PC-9 (cell line): Measurements from ENCODE around the gene CD99. TPM values are rescaled to one million over a fixed set of nuclear protein-coding genes. Genes with fewer than 3 reads are reported as not detected.

Experiments used
- BruUV-seq: library from RNA; stranded (reverse); fragments of 400-500 nt; replicated peaks from 2 replicates; lab custom pipeline; 2021; lab: Mats Ljungman, UMichigan
- CTCF ChIA-PET: fragments of 300-600 bp; sonication (Branson Sonifier 250); formaldehyde crosslinking; loops from one replicate; lab custom pipeline; 2022; ENCODE audit warnings: antibody characterized with exemption; lab: Charles Lee
- POLR2A ChIA-PET: fragments of 300-600 bp; sonication (Branson Sonifier 250); formaldehyde crosslinking; loops from one replicate; lab custom pipeline; 2022; ENCODE audit warnings: antibody characterized with exemption; ENCODE audit not compliant: unreplicated experiment; lab: Charles Lee
- DNase-seq, 2 experiments: peaks; one replicate each; pipeline versions ENCODE4 v3.0.0 to v3.0.0-alpha.2; 2015 to 2022; ENCODE audit warnings: mixed read lengths in 1 of 2
- H2AFZ ChIP-seq: fragments of 200-600 bp; sonication (generic); 2 replicates; pipeline ENCODE4 v1.8.1; 2017; ENCODE audit warnings: antibody characterized with exemption
- H3F3A ChIP-seq: fragments of 200-600 bp; sonication (generic); 2 replicates; pipeline ENCODE4 v1.8.1; 2017; ENCODE audit warnings: antibody characterized with exemption, mild to moderate bottlenecking, low read depth; ENCODE audit not compliant: insufficient read depth
- H3K27ac ChIP-seq: fragments of 200-600 bp; sonication (generic); 2 replicates; pipeline ENCODE4 v1.6.1; 2016; ENCODE audit warnings: mixed run types
- H3K27me3 ChIP-seq: fragments of 200-600 bp; sonication (generic); 2 replicates; pipeline ENCODE4 v1.6.1; 2016; ENCODE audit warnings: low read depth, mixed run types; ENCODE audit not compliant: insufficient read depth
- H3K36me3 ChIP-seq: fragments of 200-600 bp; sonication (generic); 2 replicates; pipeline ENCODE4 v1.6.1; 2016; ENCODE audit warnings: low read depth, mixed run types
- H3K4me1 ChIP-seq: fragments of 200-600 bp; sonication (generic); replicated peaks from 2 replicates; pipeline ENCODE4 v1.6.1; 2016; ENCODE audit warnings: mixed run types; ENCODE audit not compliant: insufficient read depth
- H3K4me2 ChIP-seq: fragments of 200-600 bp; sonication (generic); 2 replicates; pipeline ENCODE4 v1.6.1; 2017; ENCODE audit warnings: mixed run types
- H3K4me3 ChIP-seq: fragments of 200-600 bp; sonication (generic); 2 replicates; pipeline ENCODE4 v1.6.1; 2016; ENCODE audit warnings: mixed run types
- H3K79me2 ChIP-seq: fragments of 200-600 bp; sonication (generic); 2 replicates; pipeline ENCODE4 v1.6.1; 2017; ENCODE audit warnings: low read depth, mixed run types
- H3K9me2 ChIP-seq: fragments of 200-600 bp; sonication (generic); 2 replicates; pipeline ENCODE4 v1.8.1; 2017; ENCODE audit warnings: mild to moderate bottlenecking; ENCODE audit not compliant: insufficient read depth
- H3K9me3 ChIP-seq: fragments of 200-600 bp; sonication (generic); 2 replicates; pipeline ENCODE4 v1.8.1; 2016; ENCODE audit warnings: low read depth; ENCODE audit not compliant: insufficient read depth
- H4K20me1 ChIP-seq: fragments of 200-600 bp; sonication (generic); 2 replicates; pipeline ENCODE4 v1.8.1; 2017; ENCODE audit not compliant: insufficient read depth
- CTCF ChIP-seq: fragments of 200-600 bp; sonication (generic); conservative IDR thresholded peaks from 2 replicates; pipeline ENCODE4 v1.6.1; 2017; ENCODE audit warnings: mixed run types, antibody characterized with exemption, mild to moderate bottlenecking, moderate library complexity
- EZH2 ChIP-seq: fragments of 200-600 bp; sonication (generic); IDR thresholded peaks from 2 replicates; pipeline ENCODE4 v1.8.0; 2017; ENCODE audit warnings: antibody characterized with exemption, low read depth
- intact Hi-C: fragments of 100-400 bp; cut with micrococcal nuclease; formaldehyde crosslinking; loops from one replicate; pipeline ENCODE4 v1.10.0; 2022; ENCODE audit not compliant: unreplicated experiment
- total RNA-seq: library from RNA; stranded (reverse); gene quantifications from 2 replicates; pipeline ENCODE4 v1.2.3, GENCODE V29; 2021

The CD99 gene
- total RNA-seq, 1 experiment from 2014 or later, result 159 TPM

GRCh38 chrX:2708592-2709188 lies 17.6 kb downstream of the CD99 start:
- ChIA-PET POLR2A (no interaction called here), CTCF (no interaction called here)
- Histone ChIP-seq H3K27ac (peak overlapping the region; percentile 87), H3K9me3 (no peaks in the 10 kb centered on the region), H3F3A (peaks cover 61% of the 10 kb centered on the region), H3K36me3 (no peaks in the 10 kb centered on the region), H4K20me1 (no peaks in the 10 kb centered on the region), H3K27me3 (no peaks in the 10 kb centered on the region), H2AFZ (no peak overlapping the region), H3K4me3 (no peak overlapping the region), H3K4me1 (peaks cover 52% of the 10 kb centered on the region), H3K9me2 (no peaks in the 10 kb centered on the region), H3K79me2 (peaks cover 67% of the 10 kb centered on the region), H3K4me2 (peak overlapping the region; percentile 69)
- no peak for TF ChIP-seq EZH2
- no peak for TF ChIP-seq CTCF
- DNase-seq, result no peak
- BruUV-seq, result no TSS peak
- intact Hi-C loops, result no loop called here

GRCh38 chrX:2709556-2709955 lies 18.5 kb downstream of the CD99 start:
- Histone ChIP-seq H3K4me1 (peaks cover 52% of the 10 kb centered on the region), H3K27me3 (no peaks in the 10 kb centered on the region), H3K4me2 (peak overlapping the region; percentile 67), H3K4me3 (no peak overlapping the region), H3K79me2 (peaks cover 61% of the 10 kb centered on the region), H3F3A (peaks cover 61% of the 10 kb centered on the region), H3K36me3 (no peaks in the 10 kb centered on the region), H3K9me3 (no peaks in the 10 kb centered on the region), H3K27ac (peak overlapping the region; percentile 73), H3K9me2 (no peaks in the 10 kb centered on the region), H2AFZ (no peak overlapping the region), H4K20me1 (no peaks in the 10 kb centered on the region)
- BruUV-seq, result no TSS peak
- intact Hi-C loops, result no loop called here
- DNase-seq, result no peak
- ChIA-PET POLR2A (no interaction called here), CTCF (no interaction called here)
- no peak for TF ChIP-seq CTCF
- TF ChIP-seq EZH2, result no peak

DNA sequence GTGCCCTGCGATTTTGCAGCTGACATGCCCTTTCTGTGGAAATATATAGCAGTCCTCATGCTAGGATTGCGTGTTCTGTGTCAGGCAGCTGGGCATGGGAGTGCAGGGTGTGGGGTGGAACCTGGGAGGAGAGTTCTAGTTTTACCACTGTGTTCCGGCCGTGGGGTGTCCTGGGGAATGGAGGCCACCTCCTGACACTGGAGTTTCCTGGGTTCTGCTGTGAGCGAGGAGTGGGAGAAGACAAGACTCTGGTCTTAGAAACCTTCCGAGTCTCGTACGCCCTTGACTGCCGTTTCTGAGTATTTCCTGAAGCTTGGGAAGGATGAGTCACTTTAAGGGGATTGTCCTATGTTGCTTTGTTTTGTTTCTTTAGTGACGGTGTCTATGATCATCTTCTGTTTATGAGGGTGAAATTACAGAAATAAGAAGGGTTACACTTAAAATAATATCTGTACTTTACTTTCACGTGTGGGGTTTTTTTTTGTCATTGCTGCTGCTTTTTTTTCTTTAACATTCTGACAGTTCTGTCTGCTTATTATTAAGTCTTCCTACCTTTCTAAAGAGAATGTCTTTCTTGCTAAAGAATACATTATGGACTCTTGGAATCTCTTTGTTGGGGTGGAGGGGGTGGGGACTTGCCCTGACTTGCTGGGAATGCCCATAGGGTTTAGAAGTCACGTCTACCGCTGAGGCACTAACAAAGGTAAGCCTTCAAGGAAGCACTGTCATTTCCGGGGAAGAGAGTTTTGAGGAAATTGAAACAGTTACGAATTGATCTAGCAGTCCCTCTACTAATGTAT lies 19.1 kb downstream of the CD99 start:
- peak overlapping the region; percentile 22; the same call in 1 of the 2 replicates for H3K4me3 ChIP-seq
- CTCF ChIA-PET, result no interaction called here
- peaks cover 61% of the 10 kb centered on the region for H3F3A ChIP-seq
- H3K9me2 ChIP-seq, result no peaks in the 10 kb centered on the region
- TSS peak; percentile 63 for BruUV-seq
- no peaks in the 10 kb centered on the region for H3K27me3 ChIP-seq
- peak overlapping the region; percentile 67 for H3K4me2 ChIP-seq
- H2AFZ ChIP-seq, result peak overlapping the region; percentile 25; the same call in 1 of the 2 replicates
- peaks cover 50% of the 10 kb centered on the region for H3K4me1 ChIP-seq
- H3K9me3 ChIP-seq, result no peaks in the 10 kb centered on the region
- intact Hi-C loops, result no loop called here
- H4K20me1 ChIP-seq, result no peaks in the 10 kb centered on the region
- TF ChIP-seq CTCF (no peak), EZH2 (no peak)
- POLR2A ChIA-PET, result no interaction called here
- peak overlapping the region; percentile 73 for H3K27ac ChIP-seq
- H3K79me2 ChIP-seq, result peaks cover 54% of the 10 kb centered on the region
- DNase-seq, result peak; percentile 33 to 72
- no peaks in the 10 kb centered on the region for H3K36me3 ChIP-seq
